Measurements from ENCODE around the gene PTGES.

The PTGES gene

DNA sequence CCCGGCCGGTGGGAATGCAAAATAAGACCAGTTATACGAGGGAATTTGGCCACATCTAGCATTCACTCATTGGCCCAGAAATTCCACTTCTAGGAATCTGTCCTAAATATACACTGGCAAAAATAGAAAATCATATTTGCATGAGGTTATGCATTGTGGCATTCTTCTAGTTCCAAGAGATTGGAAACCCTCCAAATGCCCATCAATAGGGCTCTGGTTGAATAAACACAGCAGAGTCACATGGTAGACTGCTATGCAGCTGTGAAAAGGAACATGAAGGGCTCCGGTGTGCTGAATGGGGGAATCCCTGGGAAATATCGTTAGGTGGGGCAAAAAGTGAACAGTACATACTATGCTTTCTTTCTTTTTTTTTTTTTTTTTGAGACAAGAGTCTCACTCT lies 36.8 kb downstream of the PTGES start:
- no peak for DNase-seq

DNA sequence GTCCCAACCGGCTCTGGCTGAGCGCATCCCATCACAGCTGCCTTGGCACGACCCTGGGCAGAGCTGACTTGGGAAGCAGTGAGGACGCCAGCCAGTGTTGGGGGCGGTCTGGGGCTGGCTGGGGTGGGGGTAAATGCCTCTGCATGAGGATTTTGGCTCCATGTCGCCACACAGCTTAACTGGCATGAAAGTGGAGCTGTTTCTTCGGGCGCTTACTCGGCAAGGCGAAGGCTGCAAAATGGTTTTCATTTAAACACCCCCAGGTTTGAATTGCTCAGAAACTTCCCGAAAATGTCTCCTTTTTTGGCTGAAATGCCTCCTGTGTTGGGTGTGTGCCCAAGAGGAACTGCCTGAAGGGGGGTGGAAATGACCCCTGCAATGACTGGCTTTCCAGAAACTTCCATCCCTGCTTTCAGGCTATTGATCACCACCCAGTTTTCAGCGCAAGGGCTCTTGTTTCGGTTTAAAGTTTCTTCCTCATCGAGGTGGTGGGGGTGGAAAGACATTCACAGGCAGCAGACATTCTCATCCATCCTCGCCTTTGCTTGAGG lies 38.3 kb downstream of the PTGES start:
- no peak for DNase-seq

DNA sequence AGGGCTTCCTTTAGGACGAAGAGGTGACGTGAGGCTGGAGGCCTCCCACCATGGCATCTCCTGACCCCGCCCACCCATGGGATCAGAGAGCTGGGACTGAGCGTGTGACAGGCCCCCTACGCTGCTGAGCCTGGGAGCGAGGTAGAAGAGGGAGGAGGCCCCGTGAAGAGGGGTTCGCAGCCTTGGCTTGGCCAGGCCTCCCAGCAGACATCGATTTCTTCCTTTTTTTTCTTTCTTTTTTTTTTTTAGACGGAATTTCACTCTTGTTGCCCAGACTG lies 39.5 kb downstream of the PTGES start:
- DNase-seq, result no peak

DNA sequence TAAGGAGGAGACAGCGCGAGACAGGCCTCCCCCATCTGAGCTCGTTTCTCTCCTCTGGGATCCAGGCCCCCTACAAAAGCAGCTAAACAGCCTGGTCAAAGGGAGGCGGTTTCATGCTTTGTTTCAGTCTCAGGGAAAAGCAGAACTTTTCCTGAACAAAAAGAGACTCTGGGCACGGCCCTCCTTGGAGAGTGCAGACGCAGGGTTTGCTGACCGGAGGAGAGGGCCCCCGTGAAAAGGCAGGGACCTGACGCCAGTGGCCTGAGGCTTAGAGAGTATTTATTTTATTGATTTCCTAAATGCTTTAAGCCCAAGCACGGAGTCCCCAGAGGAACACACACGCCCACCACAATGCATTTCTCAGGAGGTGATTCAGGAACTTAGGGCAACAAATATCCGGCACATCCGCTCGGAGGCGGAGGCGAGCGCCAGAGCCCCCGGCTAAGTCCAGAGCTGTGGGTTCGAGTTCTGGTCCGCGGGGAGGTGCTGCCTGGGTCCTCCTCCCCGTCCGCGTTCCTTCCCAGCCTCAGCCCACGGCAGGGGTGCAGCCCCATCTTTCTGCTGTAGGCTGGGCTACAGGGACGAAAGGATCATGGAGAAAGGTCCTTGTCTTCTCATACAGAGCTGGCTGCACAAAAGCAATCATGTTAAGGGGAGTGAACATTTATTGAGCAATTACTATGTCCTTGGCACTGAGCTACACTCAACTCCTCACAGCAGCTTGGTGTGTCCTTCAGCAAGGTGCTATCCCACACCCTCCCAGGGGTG lies 40.0 kb downstream of the PTGES start:
- no peak for DNase-seq

DNA sequence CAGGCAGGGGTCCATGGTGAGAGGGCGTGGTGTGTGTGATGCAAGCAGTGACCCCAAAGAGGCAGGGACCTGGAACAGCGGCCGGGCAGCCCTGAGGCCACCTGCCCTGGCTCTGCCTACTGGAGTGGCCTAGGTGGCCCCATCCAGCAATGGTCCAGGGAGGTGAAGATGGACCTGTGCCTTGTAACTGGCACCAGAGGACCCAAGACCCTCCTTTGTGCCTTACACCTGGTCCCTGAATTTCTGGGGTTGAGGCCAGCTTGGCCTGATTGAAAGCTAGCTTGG lies 42.7 kb downstream of the PTGES start:
- DNase-seq, result no peak

DNA sequence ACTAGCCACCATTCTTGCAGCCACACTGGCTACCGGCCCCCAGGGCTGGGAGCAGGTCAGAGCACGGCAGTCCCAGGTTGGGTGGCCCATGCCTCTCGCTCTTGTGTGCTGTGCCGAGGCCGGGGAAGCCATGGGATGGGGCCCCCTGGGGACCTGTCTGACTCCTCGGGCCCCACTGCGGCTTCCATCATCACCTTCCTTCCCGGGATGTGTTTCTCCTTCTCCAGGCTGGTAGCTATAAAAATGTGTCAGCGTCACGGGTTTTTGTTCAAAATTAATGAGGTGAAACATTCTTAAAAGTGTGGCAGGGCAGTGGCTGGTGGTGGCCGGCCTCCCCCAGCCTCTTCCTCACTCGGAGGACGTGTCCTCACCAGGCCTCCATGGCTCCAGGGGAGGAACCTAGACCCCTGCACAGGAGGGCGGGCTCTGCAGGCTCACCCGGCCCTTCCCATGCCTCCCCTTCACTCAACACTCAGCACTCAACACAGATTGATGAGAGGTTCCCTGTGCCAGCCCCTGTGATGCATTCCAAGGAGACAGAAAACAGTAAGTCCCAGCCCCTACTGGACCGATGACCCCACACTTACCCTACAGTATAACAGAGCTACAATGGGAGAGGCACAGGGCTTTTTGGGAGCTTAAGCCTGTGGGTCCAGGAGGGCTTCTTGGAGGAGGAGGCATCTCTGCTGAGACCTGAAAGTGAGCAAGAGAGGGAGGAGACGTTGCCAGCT lies 43.2 kb downstream of the PTGES start:
- DNase-seq, result no peak

DNA sequence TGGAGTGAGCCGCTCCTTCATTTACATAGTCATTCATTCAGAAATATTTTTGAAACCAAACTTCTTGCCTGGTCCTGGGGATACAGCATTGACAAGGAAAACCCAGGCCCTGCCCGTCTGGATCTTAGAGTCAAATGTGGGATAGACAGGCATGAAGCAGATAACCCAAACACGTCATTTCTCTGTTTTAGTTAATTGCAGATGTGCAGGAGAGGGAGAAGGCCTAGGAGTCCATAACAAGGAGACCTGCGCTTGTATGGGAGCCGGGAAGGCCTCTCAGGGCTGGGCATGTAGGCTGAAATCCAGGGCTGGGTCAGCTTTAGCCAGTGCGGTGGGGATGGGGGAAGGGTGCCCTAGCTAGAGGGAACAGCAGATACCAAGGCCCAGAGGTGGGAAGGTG lies 44.0 kb downstream of the PTGES start:
- no peak for DNase-seq

DNA sequence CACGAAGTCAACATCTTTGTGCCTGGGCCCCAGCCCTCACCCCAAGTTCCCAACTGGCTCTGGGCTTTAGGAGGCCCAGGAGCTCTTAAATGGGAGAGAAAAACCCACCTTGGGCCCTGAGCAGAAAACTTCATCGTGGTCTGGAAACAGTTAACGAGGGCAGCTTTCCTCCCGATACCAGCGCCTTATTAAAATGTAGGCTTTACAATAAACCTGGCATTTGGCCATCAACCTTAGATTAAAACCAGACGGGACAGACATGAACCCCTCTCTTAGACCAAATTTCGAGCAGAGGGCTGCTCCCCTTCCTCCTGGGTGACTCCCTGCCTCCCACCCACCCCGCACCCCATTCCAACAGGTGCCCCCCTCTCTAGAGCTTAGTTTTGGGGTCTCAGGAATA lies 48.0 kb downstream of the PTGES start:
- no peak for DNase-seq

GRCh38 chr9:129703667-129704355 lies 49.0 kb downstream of the PTGES start:
- DNase-seq, result no peak

GRCh38 chr9:129702589-129703520 lies 50.0 kb downstream of the PTGES start:
- no peak for DNase-seq

DNA sequence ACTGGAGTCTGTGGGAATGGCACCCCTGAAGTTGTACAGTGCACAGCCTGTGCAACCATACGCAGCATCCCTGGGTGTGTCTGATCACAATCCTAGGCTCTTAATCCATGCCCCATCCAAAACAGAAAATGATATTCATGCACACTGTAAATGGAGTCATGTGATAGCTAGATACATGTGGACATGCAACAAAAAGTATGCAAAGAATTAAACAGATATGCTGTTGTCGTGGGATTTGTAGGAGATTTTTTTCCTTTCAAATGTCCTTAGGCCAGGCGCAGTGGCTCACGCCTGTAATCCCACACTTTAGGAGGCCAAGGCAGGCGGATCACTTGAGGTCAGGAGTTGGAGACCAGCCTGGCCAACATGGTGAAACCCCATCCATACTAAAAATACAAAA lies 51.3 kb downstream of the PTGES start:
- DNase-seq, result no peak

- DNase-seq, result no peak
Measured at GRCh38 chr9:129701054-129701453, 51.8 kb downstream of the PTGES start.

- no peak for DNase-seq
Measured at GRCh38 chr9:129698254-129698757, 54.5 kb downstream of the PTGES start.

DNA sequence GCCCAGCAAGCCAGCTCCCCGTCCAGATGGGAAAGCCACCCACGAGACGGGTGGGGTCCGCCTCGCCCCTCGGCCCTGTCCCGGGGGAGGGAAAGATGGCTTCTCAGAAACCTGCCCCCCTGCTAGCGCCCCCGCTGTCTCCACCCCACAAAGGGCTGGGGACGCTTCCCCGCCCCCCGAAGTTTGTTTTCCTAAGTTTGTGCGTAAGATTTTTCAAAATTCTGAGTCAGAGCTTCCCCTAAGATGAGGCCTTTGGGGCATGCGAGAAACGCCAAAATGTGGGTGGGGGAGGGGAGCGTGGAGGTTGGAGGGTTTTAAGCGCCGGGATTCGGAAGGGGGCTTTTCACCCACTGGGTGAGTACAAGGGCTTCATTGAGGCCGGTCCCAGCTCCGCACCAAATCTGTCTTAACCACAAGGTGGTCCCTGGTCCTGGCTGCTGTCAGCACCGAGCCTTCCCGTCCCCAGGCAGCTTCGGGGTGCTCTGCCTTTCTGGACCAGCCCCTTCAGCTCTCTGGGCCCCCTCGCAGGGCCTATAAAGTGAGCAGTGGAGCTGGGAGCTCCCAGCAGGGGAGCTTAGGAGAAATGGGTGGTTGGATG lies 55.1 kb downstream of the PTGES start:
- DNase-seq, result no peak

DNA sequence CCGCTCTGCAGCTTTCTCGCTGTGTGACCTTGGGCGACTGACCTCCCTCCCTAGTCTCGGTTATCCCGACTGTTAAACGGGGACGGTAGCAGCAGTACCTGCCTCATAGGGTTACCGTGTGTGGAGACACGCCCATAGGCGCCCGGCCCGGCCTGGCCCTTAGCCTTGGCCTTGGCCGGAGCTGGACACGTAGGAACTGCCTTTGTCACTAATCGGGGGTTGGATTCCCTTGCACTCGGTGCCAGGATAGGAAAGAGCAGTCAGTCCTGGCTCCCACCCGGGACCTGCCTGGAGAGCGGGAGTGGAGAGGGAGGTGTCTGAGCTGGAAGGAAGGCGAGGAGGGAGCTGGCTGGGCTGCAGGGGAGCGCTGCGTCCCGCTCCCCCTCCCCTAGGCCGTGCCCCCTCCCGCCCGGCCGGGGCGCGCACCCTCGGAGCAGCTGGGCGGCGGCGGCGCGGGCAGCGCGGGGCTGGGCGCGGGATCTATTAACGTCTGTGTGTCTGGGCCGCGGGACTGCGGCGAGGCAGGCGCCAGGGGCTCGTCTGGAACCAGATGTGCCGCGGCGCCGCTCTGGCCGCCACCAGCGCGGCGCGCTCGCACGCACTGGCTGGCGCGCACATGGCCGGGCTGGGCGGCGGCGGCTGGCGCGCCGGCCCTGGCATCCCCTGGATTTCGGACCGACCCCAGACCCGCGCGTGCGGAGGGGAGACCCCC lies 55.7 kb downstream of the PTGES start:
- no peak for DNase-seq

- no peak for DNase-seq
Measured at GRCh38 chr9:129695870-129696269, 57.0 kb downstream of the PTGES start.

DNA sequence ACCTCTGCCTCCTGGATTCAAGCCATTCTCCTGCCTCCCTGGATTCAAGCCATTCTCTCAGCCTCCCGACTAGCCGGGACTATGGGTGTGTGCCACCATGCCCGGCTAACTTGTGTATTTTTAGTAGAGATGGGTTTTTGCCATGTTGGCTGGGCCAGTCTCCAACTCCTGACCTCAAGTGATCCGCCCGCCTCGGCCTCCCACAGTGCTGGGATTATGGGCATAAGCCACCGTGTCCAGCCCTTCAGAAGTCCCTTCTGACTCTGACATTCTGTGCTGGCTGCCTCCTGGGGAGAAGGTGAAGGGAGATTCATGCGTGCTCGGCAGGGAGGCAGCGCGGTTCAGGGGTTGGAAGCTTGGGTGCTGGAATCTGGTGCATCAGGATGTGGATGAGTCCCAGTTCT lies 58.6 kb downstream of the PTGES start:
- DNase-seq, result no peak

GRCh38 chr9:129693741-129694140 lies 59.1 kb downstream of the PTGES start:
- no peak for DNase-seq

GRCh38 chr9:129692534-129692933 lies 60.3 kb downstream of the PTGES start:
- DNase-seq, result no peak

Measured in activated gamma-delta T cell (primary cell).